HG03378 (cell line): ENCODE data around the gene TAF3.

Experiments used
- ATAC-seq: cut with Tn5 transposase; IDR thresholded peaks from one replicate; pipeline ENCODE4 v1.9.1; 2021; ENCODE audit warnings: mild to moderate bottlenecking, moderate library complexity; ENCODE audit not compliant: unreplicated experiment

The TAF3 gene

GRCh38 chr10:7962592-7962991, 144.3 kb downstream of the TAF3 start:
- ATAC-seq, result no peak

GRCh38 chr10:7965457-7965856, 147.2 kb downstream of the TAF3 start:
- no peak for ATAC-seq

DNA sequence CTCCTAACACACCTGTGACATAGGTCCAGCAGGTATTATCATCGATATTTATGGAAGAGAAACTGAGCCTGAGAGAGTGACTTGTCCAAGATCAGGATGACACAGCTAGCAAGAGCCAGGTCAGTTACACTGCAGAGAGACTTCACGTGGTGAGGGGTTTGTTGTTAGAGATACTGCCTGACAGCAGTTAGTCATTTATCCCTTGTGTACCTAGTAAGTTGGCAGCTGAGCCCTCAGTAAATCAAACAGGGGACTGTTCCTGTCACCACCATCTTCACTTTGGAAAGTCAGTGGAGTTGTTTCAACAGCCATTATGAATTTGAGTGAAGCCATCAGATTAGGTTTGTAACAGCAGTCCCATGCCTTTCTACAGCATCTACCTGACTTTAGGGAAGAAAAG, 148.7 kb downstream of the TAF3 start:
- no peak for ATAC-seq

- no peak for ATAC-seq
Observed at GRCh38 chr10:7968510-7969112, 150.3 kb downstream of the TAF3 start.

DNA sequence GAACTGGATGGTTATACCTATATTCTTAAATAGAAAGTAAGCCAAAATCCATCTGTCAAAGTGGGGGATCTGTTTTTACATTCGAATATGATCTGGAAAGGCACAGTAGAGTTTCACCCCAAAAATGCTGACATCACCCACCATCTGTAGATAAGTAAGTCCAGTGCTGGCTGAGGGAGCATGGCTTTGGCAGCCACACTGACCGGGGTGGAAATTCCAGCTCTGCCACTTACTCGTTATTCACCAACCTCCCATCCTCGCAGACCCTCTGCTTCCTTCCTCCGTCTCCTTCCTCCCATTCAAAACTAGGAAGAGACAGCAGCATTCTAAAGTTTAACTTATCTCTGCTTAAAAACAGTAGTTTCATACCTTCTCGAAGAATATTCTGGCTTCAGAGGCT, 151.3 kb downstream of the TAF3 start:
- ATAC-seq, result no peak

- no peak for ATAC-seq
Observed at GRCh38 chr10:7971949-7972348, 153.6 kb downstream of the TAF3 start.

GRCh38 chr10:7972367-7972766, 154.1 kb downstream of the TAF3 start:
- ATAC-seq, result no peak

DNA sequence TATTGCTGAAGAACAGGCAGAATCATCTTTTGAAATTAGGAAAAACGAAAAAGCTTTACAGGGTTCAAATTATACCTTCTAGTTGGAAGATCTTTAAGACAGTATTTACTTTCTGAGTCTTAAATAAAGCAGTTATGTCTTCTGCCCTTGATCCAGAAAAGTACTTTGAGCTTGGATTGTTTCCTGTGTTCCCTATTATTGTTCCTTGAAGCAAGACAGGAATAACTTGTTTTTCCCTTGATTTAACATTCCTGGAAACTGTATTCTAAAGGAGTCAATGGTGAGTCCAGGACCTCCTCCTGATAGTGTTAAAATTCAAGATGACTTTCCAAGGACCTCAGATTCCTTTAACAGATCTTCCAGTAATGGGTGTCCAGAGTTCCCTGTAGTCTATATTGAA, 161.9 kb downstream of the TAF3 start:
- no peak for ATAC-seq

- no peak for ATAC-seq
Observed at GRCh38 chr10:7982727-7983126, 164.4 kb downstream of the TAF3 start.

GRCh38 chr10:7984325-7984724, 166.0 kb downstream of the TAF3 start:
- ATAC-seq, result no peak

- ATAC-seq, result no peak
Observed at GRCh38 chr10:7984896-7985295, 166.6 kb downstream of the TAF3 start.

- no peak for ATAC-seq
Observed at GRCh38 chr10:7986851-7987250, 168.5 kb downstream of the TAF3 start.

GRCh38 chr10:7988989-7989388, 170.7 kb downstream of the TAF3 start:
- ATAC-seq, result no peak

DNA sequence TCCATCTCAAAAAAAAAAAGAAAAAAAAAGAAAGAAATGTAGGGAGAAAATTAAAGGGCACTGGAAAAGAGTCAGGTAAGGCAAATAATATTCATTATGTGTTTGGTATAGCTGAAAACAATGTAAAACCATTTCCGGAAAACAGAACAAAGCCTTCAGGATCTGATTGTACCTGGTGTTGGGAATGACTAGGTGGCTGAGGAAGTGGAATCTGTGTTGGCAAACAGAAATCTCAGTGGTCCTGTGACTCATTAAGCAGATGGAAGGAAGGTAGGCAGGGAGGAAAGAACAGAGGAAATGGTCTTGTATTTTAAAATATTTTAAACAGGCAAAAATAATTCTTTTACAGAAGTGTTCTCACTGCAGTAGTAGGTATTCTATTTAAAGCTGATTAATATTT, 180.5 kb downstream of the TAF3 start:
- ATAC-seq, result no peak

- no peak for ATAC-seq
Observed at GRCh38 chr10:8004469-8005000, 186.2 kb downstream of the TAF3 start.

DNA sequence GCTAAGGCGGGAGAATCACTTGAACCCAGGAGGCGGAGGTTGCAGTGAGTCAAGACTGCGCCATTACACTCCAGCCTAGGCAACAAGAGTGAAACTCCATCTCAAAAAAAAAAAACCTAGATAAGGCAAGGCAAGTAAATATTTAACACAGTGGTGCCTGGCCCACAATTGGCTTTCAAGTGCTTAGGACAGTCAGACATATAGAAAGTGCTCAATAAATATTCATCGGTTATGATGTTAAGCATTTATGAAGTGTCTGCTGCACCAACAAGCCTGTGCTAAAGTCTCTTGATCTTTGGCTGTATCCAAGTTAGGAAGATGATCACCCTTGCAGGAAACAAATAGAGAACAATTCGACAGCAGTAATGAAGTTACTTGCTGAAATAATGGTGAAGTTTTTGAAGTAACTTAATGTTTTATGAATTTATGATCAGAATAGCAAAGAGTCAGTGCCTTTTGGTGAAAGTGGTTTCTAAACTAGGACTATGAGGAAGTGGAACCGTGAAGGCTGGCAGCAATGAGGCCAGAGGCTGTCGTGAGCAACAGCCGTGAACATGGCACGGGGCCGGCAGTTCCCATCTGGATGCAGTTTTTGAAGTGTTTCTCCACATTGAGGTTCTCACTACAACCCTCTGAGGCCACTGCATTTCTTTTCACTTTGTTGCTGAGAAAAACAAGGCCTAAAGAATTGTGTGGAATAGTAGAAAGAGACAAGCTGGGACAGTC, 188.1 kb downstream of the TAF3 start:
- peak; percentile 61 for ATAC-seq

DNA sequence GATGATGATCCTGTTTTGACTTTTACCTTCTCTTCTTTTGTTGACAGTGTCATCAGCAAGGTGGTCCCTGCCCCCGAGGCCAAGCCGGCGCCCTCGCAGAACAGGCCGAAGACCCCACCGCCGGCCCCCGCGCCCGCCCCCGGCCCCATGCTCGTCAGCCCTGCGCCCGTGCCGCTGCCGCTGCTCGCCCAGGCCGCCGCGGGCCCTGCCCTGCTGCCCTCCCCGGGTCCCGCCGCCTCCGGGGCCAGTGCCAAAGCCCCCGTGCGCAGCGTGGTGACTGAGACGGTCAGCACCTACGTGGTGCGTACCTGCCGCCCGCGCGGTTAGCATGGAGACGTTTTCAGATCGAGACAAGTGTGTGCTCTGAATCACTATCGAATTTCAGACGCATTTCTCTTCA, 190.7 kb downstream of the TAF3 start:
- ATAC-seq, result no peak

GRCh38 chr10:8013006-8013405, 194.7 kb downstream of the TAF3 start:
- no peak for ATAC-seq

GRCh38 chr10:8013619-8014018, 195.3 kb downstream of the TAF3 start:
- ATAC-seq, result no peak

GRCh38 chr10:8014649-8015048, 196.3 kb downstream of the TAF3 start:
- ATAC-seq, result no peak

DNA sequence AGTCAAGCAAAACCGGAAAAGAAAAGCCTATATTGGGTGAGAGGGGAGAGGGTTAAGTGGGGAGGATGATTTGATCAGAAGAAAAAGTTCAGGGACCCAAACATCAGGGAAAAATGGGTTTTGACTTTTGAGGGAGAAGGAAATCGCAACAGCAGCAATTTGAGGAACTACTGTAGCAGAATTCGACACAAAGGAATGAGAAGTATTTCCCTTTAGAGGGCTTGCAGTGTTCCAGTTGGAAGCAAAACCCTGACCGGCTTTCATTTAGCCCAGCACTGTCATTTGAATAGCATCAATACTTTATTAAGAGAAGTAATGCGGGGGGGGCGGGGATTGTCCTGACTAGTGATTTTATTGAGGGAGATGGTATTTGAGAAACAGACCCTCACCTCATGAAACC, 199.0 kb downstream of the TAF3 start:
- no peak for ATAC-seq

DNA sequence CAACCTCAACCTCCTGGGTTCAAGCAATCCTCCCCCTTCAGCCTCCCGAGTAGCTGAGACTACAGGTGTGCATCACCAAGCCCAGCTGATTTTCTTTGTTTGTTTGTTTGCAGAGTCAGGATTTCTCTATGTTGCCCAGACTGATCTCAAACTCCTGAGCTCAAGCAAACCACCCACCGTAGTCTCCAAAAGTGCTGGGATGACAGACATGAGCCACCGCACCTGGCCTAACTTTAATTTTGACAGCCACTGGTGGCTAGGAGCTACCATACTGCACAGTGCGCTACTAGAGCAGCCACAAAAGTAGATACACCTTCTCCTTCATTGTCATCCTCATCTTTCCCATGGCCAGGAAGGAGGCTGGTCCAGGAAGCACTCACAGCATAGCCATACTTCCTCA, 205.0 kb downstream of the TAF3 start:
- no peak for ATAC-seq

- ATAC-seq, result no peak
Observed at GRCh38 chr10:8023851-8024250, 205.5 kb downstream of the TAF3 start.
